ENCODE measurements around the gene MAPK10.
"Not testable (repeated sequence)": the region's sequence is repeated elsewhere in the genome, so short reads cannot be mapped to it uniquely, and the experiment has no call there.

Gene MAPK10

GRCh38 chr4:86035688-86036087, 324.2 kb downstream of the MAPK10 start:
- TF ChIP-seq, protein P1, sequence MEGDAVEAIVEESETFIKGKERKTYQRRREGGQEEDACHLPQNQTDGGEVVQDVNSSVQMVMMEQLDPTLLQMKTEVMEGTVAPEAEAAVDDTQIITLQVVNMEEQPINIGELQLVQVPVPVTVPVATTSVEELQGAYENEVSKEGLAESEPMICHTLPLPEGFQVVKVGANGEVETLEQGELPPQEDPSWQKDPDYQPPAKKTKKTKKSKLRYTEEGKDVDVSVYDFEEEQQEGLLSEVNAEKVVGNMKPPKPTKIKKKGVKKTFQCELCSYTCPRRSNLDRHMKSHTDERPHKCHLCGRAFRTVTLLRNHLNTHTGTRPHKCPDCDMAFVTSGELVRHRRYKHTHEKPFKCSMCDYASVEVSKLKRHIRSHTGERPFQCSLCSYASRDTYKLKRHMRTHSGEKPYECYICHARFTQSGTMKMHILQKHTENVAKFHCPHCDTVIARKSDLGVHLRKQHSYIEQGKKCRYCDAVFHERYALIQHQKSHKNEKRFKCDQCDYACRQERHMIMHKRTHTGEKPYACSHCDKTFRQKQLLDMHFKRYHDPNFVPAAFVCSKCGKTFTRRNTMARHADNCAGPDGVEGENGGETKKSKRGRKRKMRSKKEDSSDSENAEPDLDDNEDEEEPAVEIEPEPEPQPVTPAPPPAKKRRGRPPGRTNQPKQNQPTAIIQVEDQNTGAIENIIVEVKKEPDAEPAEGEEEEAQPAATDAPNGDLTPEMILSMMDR (conservative IDR thresholded peaks at IDR 0.05; ENCODE audit: low read depth) = no peak
- CTCF ChIA-PET = interaction anchor here (1.7 kb wide), 1 partner anchor 9 kb away, joined by 7 read pairs; no protein-coding TSS in a partner anchor
- POLR2A ChIA-PET (ENCODE audit: low non-redundant PET) = no interaction called here
- no peak overlapping the region for H3K27ac ChIP-seq
- DNase-seq (ENCODE audit: low spot score) = no peak

GRCh38 chr4:86034616-86035015, 325.2 kb downstream of the MAPK10 start:
- ChIA-PET POLR2A (ENCODE audit: low non-redundant PET) (no interaction called here), CTCF (no interaction called here)
- H3K27ac ChIP-seq = no peak overlapping the region
- TF ChIP-seq, protein P1 (conservative IDR thresholded peaks at IDR 0.05; ENCODE audit: low read depth) = no peak
- no peak for DNase-seq (ENCODE audit: low spot score)

GRCh38 chr4:86033171-86033570, 326.7 kb downstream of the MAPK10 start:
- ChIA-PET CTCF (interaction anchor here (1.2 kb wide), 1 partner anchor 237 kb away, joined by 4 read pairs; no protein-coding TSS in a partner anchor), POLR2A (ENCODE audit: low non-redundant PET) (no interaction called here)
- TF ChIP-seq, protein P1 (conservative IDR thresholded peaks at IDR 0.05; ENCODE audit: low read depth) = no peak
- no peak for DNase-seq (ENCODE audit: low spot score)
- H3K27ac ChIP-seq = peak overlapping the region; percentile 95

- DNase-seq (ENCODE audit: low spot score) = peak; percentile 54
- TF ChIP-seq, protein P1 (conservative IDR thresholded peaks at IDR 0.05; ENCODE audit: low read depth) = no peak
- H3K27ac ChIP-seq = peak overlapping the region; percentile 95
- ChIA-PET CTCF (interaction anchor here (1.2 kb wide), 1 partner anchor 236 kb away, joined by 4 read pairs; no protein-coding TSS in a partner anchor), POLR2A (ENCODE audit: low non-redundant PET) (no interaction called here)
These were observed 327.3 kb downstream of the MAPK10 start for GRCh38 chr4:86032476-86033022.

GRCh38 chr4:86031927-86032326, 327.9 kb downstream of the MAPK10 start:
- peak overlapping the region; percentile 95 for H3K27ac ChIP-seq
- ChIA-PET CTCF (no interaction called here), POLR2A (ENCODE audit: low non-redundant PET) (no interaction called here)
- TF ChIP-seq, protein P1 (conservative IDR thresholded peaks at IDR 0.05; ENCODE audit: low read depth) = no peak
- no peak for DNase-seq (ENCODE audit: low spot score)

DNA sequence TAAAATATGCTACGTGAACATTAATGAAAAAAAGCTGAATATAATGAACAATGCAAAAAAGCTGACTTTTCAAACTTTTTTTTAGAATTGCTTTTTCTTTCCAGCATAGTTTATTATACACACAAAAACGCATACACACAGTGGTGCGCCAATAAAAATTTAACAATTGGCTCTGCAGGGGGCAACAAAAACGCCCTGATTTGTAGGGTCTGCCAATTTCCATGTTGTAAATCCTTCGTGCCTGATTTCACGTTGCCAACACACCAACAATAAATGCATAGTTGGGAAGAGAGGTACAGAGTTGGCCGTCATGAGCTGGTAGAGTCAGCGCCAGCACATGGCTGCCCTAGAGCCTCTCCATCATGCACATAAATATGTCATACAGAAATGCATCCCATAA, 333.1 kb downstream of the MAPK10 start:
- POLR2A ChIA-PET (ENCODE audit: low non-redundant PET) = no interaction called here
- no peak for DNase-seq (ENCODE audit: low spot score)
- TF ChIP-seq, protein P1 (conservative IDR thresholded peaks at IDR 0.05; ENCODE audit: low read depth) = no peak
- H3K27ac ChIP-seq = no peak overlapping the region
- CTCF ChIA-PET = no interaction called here

- DNase-seq (ENCODE audit: low spot score); POLR2A ChIA-PET (ENCODE audit: low non-redundant PET); H3K27ac ChIP-seq: not testable (repeated sequence)
- CTCF ChIA-PET = interaction anchor here (0.6 kb wide), 1 partner anchor 1360 kb away, joined by 3 read pairs; no protein-coding TSS in a partner anchor
These were observed 338.2 kb downstream of the MAPK10 start for GRCh38 chr4:86021671-86022070.

Data from RWPE1 (cell line).